Fibroblast of lung (primary cell): Measurements from ENCODE around the gene TACR1.

ENCODE experiments used
- EZH2 ChIP-seq: IDR thresholded peaks from 2 replicates; pipeline ENCODE4 v1.5.1; 2012; ENCODE audit warnings: low read length, control low read depth, mild to moderate bottlenecking; ENCODE audit errors: missing control alignments
- TF ChIP-seq, protein P1 (sequence below), 2 donors: IDR thresholded peaks in 1 of 2; conservative IDR thresholded peaks in 1 of 2; 1 replicate in 1 of 2; 2 replicates in 1 of 2; pipeline ENCODE4 v1.5.1; 2011 to 2012; ENCODE audit warnings: low read length in 2 of 2, control low read depth in 1 of 2, inconsistent platforms in 1 of 2, low read depth in 1 of 2, mild to moderate bottlenecking in 1 of 2

GRCh38 chr2:75074228-75074627 lies 125.1 kb downstream of the TACR1 start:
- TF ChIP-seq, protein P1, sequence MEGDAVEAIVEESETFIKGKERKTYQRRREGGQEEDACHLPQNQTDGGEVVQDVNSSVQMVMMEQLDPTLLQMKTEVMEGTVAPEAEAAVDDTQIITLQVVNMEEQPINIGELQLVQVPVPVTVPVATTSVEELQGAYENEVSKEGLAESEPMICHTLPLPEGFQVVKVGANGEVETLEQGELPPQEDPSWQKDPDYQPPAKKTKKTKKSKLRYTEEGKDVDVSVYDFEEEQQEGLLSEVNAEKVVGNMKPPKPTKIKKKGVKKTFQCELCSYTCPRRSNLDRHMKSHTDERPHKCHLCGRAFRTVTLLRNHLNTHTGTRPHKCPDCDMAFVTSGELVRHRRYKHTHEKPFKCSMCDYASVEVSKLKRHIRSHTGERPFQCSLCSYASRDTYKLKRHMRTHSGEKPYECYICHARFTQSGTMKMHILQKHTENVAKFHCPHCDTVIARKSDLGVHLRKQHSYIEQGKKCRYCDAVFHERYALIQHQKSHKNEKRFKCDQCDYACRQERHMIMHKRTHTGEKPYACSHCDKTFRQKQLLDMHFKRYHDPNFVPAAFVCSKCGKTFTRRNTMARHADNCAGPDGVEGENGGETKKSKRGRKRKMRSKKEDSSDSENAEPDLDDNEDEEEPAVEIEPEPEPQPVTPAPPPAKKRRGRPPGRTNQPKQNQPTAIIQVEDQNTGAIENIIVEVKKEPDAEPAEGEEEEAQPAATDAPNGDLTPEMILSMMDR (conservative IDR thresholded peaks at IDR 0.05 in 1 of 2, IDR thresholded peaks at IDR 0.05 in 1 of 2; ENCODE audit: low read depth in 1 of 2, low read length in 2 of 2) = no peak
- TF ChIP-seq EZH2 = no peak
